K562 (cell line): ENCODE measurements around the gene DISC1. TPM values are rescaled to one million over a fixed set of nuclear protein-coding genes. Genes with fewer than 3 reads are reported as not detected.

ENCODE experiments used
- ATAC-seq: fragments of 200-7000 bp; cut with Tn5 transposase; 3 replicates; pipeline ENCODE4 v1.9.1; 2020; ENCODE audit warnings: moderate library complexity
- BruUV-seq: library from RNA; stranded (reverse); fragments of 400-500 nt; replicated peaks from 2 replicates; lab custom pipeline; 2021; lab: Mats Ljungman, UMichigan
- CTCF ChIA-PET: fragments of 300-600 bp; formaldehyde crosslinking; extraction: SDS; loops from one replicate; lab custom pipeline; 2021; ENCODE audit warnings: low intra/inter-chr PET ratio; lab: Yijun Ruan, JAX
- POLR2A ChIA-PET: fragments of 300-600, 350-650 bp; sonication (Branson Sonifier 250); formaldehyde crosslinking; extraction: SDS; loops from one replicate; lab custom pipeline; 2021; ENCODE audit warnings: antibody characterized with exemption, inconsistent platforms; lab: Yijun Ruan, JAX
- DNase-seq, 4 experiments: peaks; one replicate each; pipeline versions ENCODE4 v3.0.0 to v3.0.0-alpha.2; 2011 to 2018; ENCODE audit warnings: low spot score in 3 of 4, mixed read lengths in 3 of 4; ENCODE audit errors: extremely low read depth in 1 of 4
- FAIRE-seq: peaks from 2 replicates; lab custom pipeline; 2011; peaks lifted over from hg19 to GRCh38; lab: Jason Lieb, UNC
- H2AFZ ChIP-seq: 2 replicates; pipeline ENCODE4 v1.6.0; 2011; ENCODE audit warnings: low read depth, low read length, control low read depth, inconsistent platforms
- H3K27ac ChIP-seq: fragments of 200-600 bp; 3 replicates; pipeline ENCODE4 v1.8.0; 2011; ENCODE audit warnings: low read depth, mild to moderate bottlenecking, control low read depth, inconsistent platforms, low read length, moderate library complexity, mixed read lengths; ENCODE audit errors: extremely low read depth
- H3K27me3 ChIP-seq, 2 experiments: fragments of 300-600 bp in 1 of 2; 2 replicates in 1 of 2; 3 replicates in 1 of 2; pipeline versions ENCODE4 v1.6.0 to v1.8.0; 2011; ENCODE audit warnings: inconsistent platforms in 2 of 2, low read length in 2 of 2, mild to moderate bottlenecking in 1 of 2, mixed read lengths in 1 of 2, moderate library complexity in 1 of 2; ENCODE audit not compliant: control insufficient read depth in 2 of 2, insufficient read depth in 2 of 2
- H3K36me3 ChIP-seq: fragments of 300-600 bp; 3 replicates; pipeline ENCODE4 v1.8.0; 2011; ENCODE audit warnings: mild to moderate bottlenecking, low read length, inconsistent platforms; ENCODE audit not compliant: control insufficient read depth, insufficient read depth
- H3K4me1 ChIP-seq, 2 experiments: fragments of 200-600 bp in 1 of 2; replicated peaks in 1 of 2; 2 replicates in 1 of 2; 3 replicates in 1 of 2; pipeline versions ENCODE4 v1.5.1 to v1.8.0; 2011; ENCODE audit warnings: inconsistent platforms in 2 of 2, low read length in 2 of 2, mild to moderate bottlenecking in 1 of 2, mixed read lengths in 1 of 2, moderate library complexity in 1 of 2; ENCODE audit not compliant: control insufficient read depth in 2 of 2, insufficient read depth in 2 of 2
- H3K4me2 ChIP-seq: 2 replicates; pipeline ENCODE4 v1.6.1; 2011; ENCODE audit warnings: low read length, control low read depth, inconsistent platforms, mixed read lengths; ENCODE audit not compliant: insufficient read depth
- H3K4me3 ChIP-seq: fragments of 200-600 bp; sonication (generic), shearing (Covaris generic); 2 replicates; pipeline ENCODE4 v1.5.1; 2016; ENCODE audit warnings: control low read depth, inconsistent platforms
- H3K79me2 ChIP-seq: fragments of 200-600 bp; 3 replicates; pipeline ENCODE4 v1.8.0; 2011; ENCODE audit warnings: low read length, inconsistent platforms; ENCODE audit not compliant: control insufficient read depth, insufficient read depth
- H3K9ac ChIP-seq, 2 experiments: 2 replicates each; pipeline versions ENCODE4 v1.6.0 to v1.6.1; 2011; ENCODE audit warnings: low read depth in 2 of 2, low read length in 2 of 2, control low read depth in 1 of 2, inconsistent platforms in 1 of 2, mild to moderate bottlenecking in 1 of 2, mixed read lengths in 1 of 2; ENCODE audit not compliant: insufficient read depth in 1 of 2
- H3K9me1 ChIP-seq: one replicate; pipeline ENCODE4 v1.6.0; 2011; ENCODE audit warnings: inconsistent platforms, mild to moderate bottlenecking, low read length, moderate library complexity; ENCODE audit not compliant: control insufficient read depth, insufficient read depth
- H3K9me3 ChIP-seq: replicated peaks from 2 replicates; pipeline ENCODE4 v1.5.1; 2011; ENCODE audit warnings: low read depth, low read length, inconsistent platforms; ENCODE audit not compliant: control insufficient read depth, insufficient read depth
- H4K20me1 ChIP-seq: replicated peaks from 2 replicates; pipeline ENCODE4 v1.6.1; 2011; ENCODE audit warnings: low read length, inconsistent platforms, mixed read lengths; ENCODE audit not compliant: control insufficient read depth, insufficient read depth
- NFIC ChIP-seq: fragments of 450-650 bp; IDR thresholded peaks from 2 replicates; pipeline ENCODE4 v1.6.1; 2017; ENCODE audit warnings: mild to moderate bottlenecking, inconsistent platforms
- TAF1 ChIP-seq: IDR thresholded peaks from 2 replicates; pipeline ENCODE4 v1.6.1; 2011; ENCODE audit warnings: mild to moderate bottlenecking, low read length, moderate library complexity; ENCODE audit not compliant: insufficient read depth, control insufficient read depth, severe bottlenecking; ENCODE audit errors: extremely low read depth
- TOE1 ChIP-seq, 2 experiments: fragments of 450-650 bp in 1 of 2; sonication (generic) in 1 of 2; formaldehyde crosslinking in 1 of 2; IDR thresholded peaks; 2 replicates each; pipeline versions ENCODE4 v1.7.1 to v1.8.0; 2016 to 2022; ENCODE audit warnings: borderline replicate concordance in 2 of 2, mild to moderate bottlenecking in 2 of 2, antibody characterized with exemption in 1 of 2, inconsistent platforms in 1 of 2, low read depth in 1 of 2, missing genetic modification reagents in 1 of 2, moderate library complexity in 1 of 2
- ZNF316 ChIP-seq: fragments of 450-650 bp; IDR thresholded peaks from 2 replicates; pipeline ENCODE4 v1.6.1; 2016
- WGBS: fragments of 100-300 bp; shearing (Covaris generic); methylation state at CpG from one replicate; pipeline ENCODE4 v1.1.6; 2016; ENCODE audit warnings: low coverage, mixed read lengths; ENCODE audit not compliant: insufficient coverage; ENCODE audit errors: missing lambda C conversion rate; 5-methylcytosine and 5-hydroxymethylcytosine counted together
- in situ Hi-C: fragments of 300-500 bp; cut with MboI; formaldehyde crosslinking; loops from 4 replicates; pipeline ENCODE4 v1.15.0; 2018; ENCODE audit warnings: inconsistent platforms, mixed read lengths
- intact Hi-C: fragments of 100-400 bp; cut with micrococcal nuclease; formaldehyde crosslinking; loops from 2 replicates; pipeline ENCODE4 v1.14.2; 2022
- polyA plus RNA-seq, 8 experiments: library from polyadenylated mRNA; depleted of rRNA in 4 of 8; stranded (reverse) in 5 of 8; unstranded in 3 of 8; fragments of >200 nt; fragmentation: Nextera tagmentation in 2 of 8; fragmentation: Illumina TruSeq in 1 of 8; extraction: Ambion mirVana in 2 of 8; extraction: Trizol in 1 of 8; gene quantifications; 2 replicates each; pipeline versions ENCODE4 v1.2.1 to v1.2.3, GENCODE V29; 2011 to 2014; ENCODE audit warnings: inconsistent platforms in 1 of 8, missing spikeins in 1 of 8
- total RNA-seq, 7 experiments: library from RNA; depleted of rRNA in 6 of 7; stranded (reverse); fragments of >200 nt in 6 of 7; fragmentation: Illumina TruSeq in 2 of 7; extraction: Trizol in 2 of 7; gene quantifications; 2 replicates each; pipeline versions ENCODE4 v1.2.1 to v1.2.3, GENCODE V29; 2011 to 2021; ENCODE audit warnings: low replicate concordance in 1 of 7

Gene DISC1
- total and polyA plus RNA-seq, 9 of the 15 experiments (the other 6 are each of a cell fraction or from before 2014, with no cell fraction given): 0.01 to 0.11 (median 0.08) TPM; not detected in 1

DNA sequence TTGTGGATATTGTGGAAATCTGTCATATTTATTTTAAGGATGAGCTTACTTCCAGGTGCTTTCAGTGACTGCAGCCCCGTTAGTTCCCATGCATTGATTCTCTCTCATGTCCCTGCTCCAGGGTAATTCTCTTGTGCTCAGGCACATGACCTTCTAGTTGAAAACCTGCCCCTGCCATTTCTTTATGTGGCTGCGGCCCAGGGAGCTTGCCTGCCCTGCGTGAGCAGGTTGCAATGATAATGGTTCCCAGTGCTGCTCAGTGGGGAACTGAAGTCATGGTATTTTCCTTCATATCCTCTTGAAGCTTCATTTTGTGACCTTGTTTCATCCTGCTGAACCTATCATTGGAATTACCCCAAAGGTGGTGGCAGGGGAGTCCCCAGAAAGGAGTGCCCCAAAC, 229.8 kb downstream of the DISC1 start:
- Histone ChIP-seq H3K27me3 (peaks cover 1 to 10% of the 10 kb centered on the region in 2 experiments; a peak in 3 of 5 replicates), H4K20me1 (no peaks in the 10 kb centered on the region; the same call in 1 of the 2 replicates), H3K4me3 (no peak overlapping the region), H3K9me3 (no peaks in the 10 kb centered on the region), H3K9me1 (no peaks in the 10 kb centered on the region), H3K27ac (no peak overlapping the region), H3K4me1 (no peaks in the 10 kb centered on the region), H3K9ac (no peak overlapping the region), H3K79me2 (no peaks in the 10 kb centered on the region), H2AFZ (no peak overlapping the region), H3K36me3 (no peaks in the 10 kb centered on the region)
- ChIA-PET CTCF (no interaction called here), POLR2A (no interaction called here)
- in situ Hi-C loops (no loop called here), intact Hi-C loops (no loop called here)
- BruUV-seq: no TSS peak
- FAIRE-seq: no peak
- WGBS: 0% methylated on average over 3 of the region's 3 CpGs
- DNase-seq: no peak
- TF ChIP-seq ZNF316 (no peak), TOE1 (IDR thresholded peaks at IDR 0.05; ENCODE audit: borderline replicate concordance) (no peak), TOE1 (CRISPR knock-in tag; IDR thresholded peaks at IDR 0.05; ENCODE audit: borderline replicate concordance, low read depth) (no peak)
- TF ChIP-seq, all 486 proteins: peak for 0
- H3K4me2 ChIP-seq: no peak overlapping the region
- ATAC-seq: no peak

DNA sequence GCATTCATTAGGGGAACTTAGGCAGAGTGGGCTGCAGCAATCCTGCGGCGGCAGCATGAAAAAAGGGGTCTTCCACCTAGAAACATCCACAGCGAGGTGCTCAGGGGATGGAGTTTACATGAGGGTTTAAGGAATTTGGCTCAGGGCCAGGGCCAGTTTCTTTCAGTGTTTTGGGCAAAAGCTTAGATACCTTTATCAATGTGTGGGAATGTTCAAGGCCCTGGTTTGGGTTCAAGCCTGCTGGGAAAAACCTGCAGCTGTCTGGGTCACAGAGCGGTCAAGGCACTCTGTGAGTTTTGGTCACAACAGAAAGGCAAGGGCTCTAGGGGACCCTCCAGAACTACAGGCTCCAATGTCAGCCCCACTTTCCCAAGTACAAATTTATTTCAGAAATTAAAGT, 230.3 kb downstream of the DISC1 start:
- H3K4me2 ChIP-seq: no peak overlapping the region
- no peaks in the 10 kb centered on the region for H3K36me3 ChIP-seq
- POLR2A ChIA-PET: no interaction called here
- H4K20me1 ChIP-seq: no peaks in the 10 kb centered on the region
- H3K27ac ChIP-seq: no peak overlapping the region
- no peaks in the 10 kb centered on the region for H3K79me2 ChIP-seq
- TF ChIP-seq TAF1 (no peak), NFIC (peak; percentile 76)
- BruUV-seq: no TSS peak
- no peak overlapping the region for H2AFZ ChIP-seq
- WGBS: 0% methylated on average over 4 of the region's 4 CpGs
- no peak overlapping the region for H3K4me3 ChIP-seq
- H3K4me1 ChIP-seq: no peaks in the 10 kb centered on the region
- H3K9me1 ChIP-seq: no peaks in the 10 kb centered on the region
- in situ Hi-C loops (no loop called here), intact Hi-C loops (no loop called here)
- FAIRE-seq: no peak
- CTCF ChIA-PET: no interaction called here
- DNase-seq: no peak
- no peak overlapping the region for H3K9ac ChIP-seq
- no peak for ATAC-seq
- H3K27me3 ChIP-seq: peaks cover 0 to 5% of the 10 kb centered on the region in 2 experiments; a peak in 3 of 5 replicates
- no peaks in the 10 kb centered on the region for H3K9me3 ChIP-seq
